Lung microvascular endothelial cell (primary cell): ENCODE results near the gene OBSL1. TPM values are rescaled to one million over a fixed set of nuclear protein-coding genes. Genes with fewer than 3 reads are reported as not detected.

Source experiments
- total RNA-seq: library from RNA; depleted of rRNA; stranded (reverse); fragments of >200 nt; gene quantifications from 2 replicates; pipeline ENCODE4 v1.2.1, GENCODE V29; 2014

OBSL1 gene
- total RNA-seq, 1 donor from 2014 or later, result 28.6 TPM

Other genes with a start within 250 kb of the OBSL1 start
- gene RESP18, start 238.8 kb downstream of the OBSL1 start, total RNA-seq, result not detected in 2 replicates
- gene DNPEP, start 183.6 kb downstream of the OBSL1 start, total RNA-seq, result 38.4 and 52.2 TPM in 2 replicates
- gene DES, start 153.2 kb downstream of the OBSL1 start, total RNA-seq, result 0.20 TPM in 1 of 2 replicates, not detected in the other
- under 0.01 TPM in 2 replicates for gene SPEG, start 136.7 kb downstream of the OBSL1 start, total RNA-seq
- 21.1 and 22.2 TPM in 2 replicates for gene GMPPA, start 72.6 kb downstream of the OBSL1 start, total RNA-seq
- not detected in 2 replicates for gene ASIC4, start 57.1 kb downstream of the OBSL1 start, total RNA-seq
- 0.40 and 0.44 TPM in 2 replicates for gene CHPF, start 27.7 kb downstream of the OBSL1 start, total RNA-seq
- gene TMEM198, start 27.5 kb downstream of the OBSL1 start, total RNA-seq, result not detected in 2 replicates
- gene INHA, start 771 bp upstream of the OBSL1 start, total RNA-seq, result not detected in 2 replicates
- gene STK11IP, start 26.3 kb upstream of the OBSL1 start, total RNA-seq, result 8.1 and 8.7 TPM in 2 replicates
- gene SLC4A3, start 56.1 kb upstream of the OBSL1 start, total RNA-seq, result under 0.01 and 0.22 TPM in 2 replicates